ENCODE results near the gene DCDC1. TPM values are rescaled to one million over a fixed set of nuclear protein-coding genes. Genes with fewer than 3 reads are reported as not detected.

DCDC1 gene
- total RNA-seq, 4 donors from 2014 or later, result 0.34 to 2.7 TPM; not detected in 2

- no peak overlapping the region for H3K27ac ChIP-seq
- no peak for DNase-seq (ENCODE audit: low spot score in 2 of 2)
- H3K4me3 ChIP-seq, result no peak overlapping the region
- no peaks in the 10 kb centered on the region for H3K9me3 ChIP-seq
- no peaks in the 10 kb centered on the region for H3K4me1 ChIP-seq
- no peaks in the 10 kb centered on the region for H3K36me3 ChIP-seq
- TF ChIP-seq CTCF (IDR thresholded peaks at IDR 0.05) (no peak), POLR2A (IDR thresholded peaks at IDR 0.05) (no peak), POLR2AphosphoS5 (IDR thresholded peaks at IDR 0.05) (no peak), EP300 (IDR thresholded peaks at IDR 0.05) (no peak)
- no peaks in the 10 kb centered on the region for H3K27me3 ChIP-seq
Measured at GRCh38 chr11:30987819-30988218, 381.7 kb downstream of the DCDC1 start.

GRCh38 chr11:30985536-30985935 is 384.0 kb downstream of the DCDC1 start:
- Histone ChIP-seq H3K27me3 (no peaks in the 10 kb centered on the region), H3K9me3 (no peaks in the 10 kb centered on the region), H3K4me1 (no peaks in the 10 kb centered on the region), H3K36me3 (no peaks in the 10 kb centered on the region), H3K27ac (no peak overlapping the region), H3K4me3 (no peak overlapping the region)
- no peak for DNase-seq (ENCODE audit: low spot score in 2 of 2)
- TF ChIP-seq CTCF (IDR thresholded peaks at IDR 0.05), result no peak
- TF ChIP-seq POLR2A (IDR thresholded peaks at IDR 0.05), result no peak
- no peak for TF ChIP-seq POLR2AphosphoS5 (IDR thresholded peaks at IDR 0.05)
- TF ChIP-seq EP300 (IDR thresholded peaks at IDR 0.05), result no peak

GRCh38 chr11:30984827-30985226 is 384.7 kb downstream of the DCDC1 start:
- TF ChIP-seq CTCF (IDR thresholded peaks at IDR 0.05) (no peak), POLR2A (IDR thresholded peaks at IDR 0.05) (no peak), POLR2AphosphoS5 (IDR thresholded peaks at IDR 0.05) (no peak), EP300 (IDR thresholded peaks at IDR 0.05) (no peak)
- H3K27me3 ChIP-seq, result no peaks in the 10 kb centered on the region
- H3K4me1 ChIP-seq, result no peaks in the 10 kb centered on the region
- no peak overlapping the region for H3K4me3 ChIP-seq
- H3K9me3 ChIP-seq, result no peaks in the 10 kb centered on the region
- no peak overlapping the region for H3K27ac ChIP-seq
- DNase-seq (ENCODE audit: low spot score in 2 of 2), result no peak
- 48% methylated on average over 3 of the region's 3 CpGs for WGBS
- H3K36me3 ChIP-seq, result no peaks in the 10 kb centered on the region

- WGBS, result 49% methylated on average over 4 of the region's 4 CpGs
- DNase-seq (ENCODE audit: low spot score in 2 of 2), result no peak
- no peak for TF ChIP-seq POLR2AphosphoS5 (IDR thresholded peaks at IDR 0.05)
- TF ChIP-seq EP300 (IDR thresholded peaks at IDR 0.05), result no peak
- no peak for TF ChIP-seq CTCF (IDR thresholded peaks at IDR 0.05)
- TF ChIP-seq POLR2A (IDR thresholded peaks at IDR 0.05), result no peak
- Histone ChIP-seq H3K4me3 (no peak overlapping the region), H3K27ac (no peak overlapping the region), H3K27me3 (no peaks in the 10 kb centered on the region), H3K9me3 (no peaks in the 10 kb centered on the region), H3K36me3 (no peaks in the 10 kb centered on the region), H3K4me1 (no peaks in the 10 kb centered on the region)
Measured at GRCh38 chr11:30984442-30984816, 385.1 kb downstream of the DCDC1 start.

GRCh38 chr11:30983776-30984441 is 385.6 kb downstream of the DCDC1 start:
- H3K36me3 ChIP-seq, result no peaks in the 10 kb centered on the region
- H3K27me3 ChIP-seq, result no peaks in the 10 kb centered on the region
- DNase-seq (ENCODE audit: low spot score in 2 of 2), result no peak
- no peak overlapping the region for H3K4me3 ChIP-seq
- WGBS, result 81% methylated on average over 6 of the region's 6 CpGs
- H3K27ac ChIP-seq, result no peak overlapping the region
- H3K4me1 ChIP-seq, result no peaks in the 10 kb centered on the region
- H3K9me3 ChIP-seq, result no peaks in the 10 kb centered on the region
- no peak for TF ChIP-seq POLR2AphosphoS5 (IDR thresholded peaks at IDR 0.05)
- TF ChIP-seq EP300 (IDR thresholded peaks at IDR 0.05), result no peak
- no peak for TF ChIP-seq CTCF (IDR thresholded peaks at IDR 0.05)
- no peak for TF ChIP-seq POLR2A (IDR thresholded peaks at IDR 0.05)

All from suprapubic skin (tissue), 4 donors.